GM10248 (cell line): Measurements from ENCODE around the gene DUXB.

Experiments
- CTCF ChIA-PET: fragments of 300-600 bp; sonication (Branson Sonifier 250); formaldehyde crosslinking; extraction: SDS; loops from one replicate; lab custom pipeline; 2021; ENCODE audit warnings: antibody characterized with exemption; lab: Yijun Ruan, JAX
- POLR2A ChIA-PET: fragments of 350-650 bp; sonication (Branson Sonifier 250); formaldehyde crosslinking; extraction: SDS; loops from one replicate; lab custom pipeline; 2020; ENCODE audit warnings: antibody characterized with exemption; lab: Yijun Ruan, JAX
- DNase-seq: peaks from one replicate; pipeline ENCODE4 v3.0.0; 2012; ENCODE audit errors: extremely low spot score
- TF ChIP-seq, protein P1 (sequence below): IDR thresholded peaks from 2 replicates; pipeline ENCODE4 v1.5.1; 2012; ENCODE audit warnings: mild to moderate bottlenecking, low read depth; ENCODE audit errors: extremely low read depth, missing control alignments, control extremely low read depth

Gene DUXB

DNA sequence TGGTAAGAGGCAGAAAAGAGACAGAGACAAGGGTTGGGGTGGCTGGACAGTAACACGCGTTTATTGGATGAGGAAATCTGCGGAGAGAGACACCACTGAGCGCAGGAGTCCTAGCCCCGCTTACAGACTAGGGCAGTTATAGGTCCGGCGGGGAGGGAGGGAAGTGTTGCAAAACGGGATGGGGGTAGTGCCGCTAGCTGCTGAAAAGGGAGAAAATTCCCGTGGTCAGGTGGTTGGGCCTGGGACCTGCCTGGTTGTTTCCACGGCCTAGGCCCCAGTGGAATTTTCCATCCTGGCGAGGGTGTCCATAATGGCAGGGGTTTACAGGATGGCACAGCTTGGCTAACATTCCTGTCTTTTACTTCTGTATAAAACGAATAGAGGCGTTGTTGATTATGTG lies 19.0 kb downstream of the DUXB start:
- DNase-seq: no peak
- ChIA-PET POLR2A (no interaction called here), CTCF (no interaction called here)
- TF ChIP-seq, protein P1, sequence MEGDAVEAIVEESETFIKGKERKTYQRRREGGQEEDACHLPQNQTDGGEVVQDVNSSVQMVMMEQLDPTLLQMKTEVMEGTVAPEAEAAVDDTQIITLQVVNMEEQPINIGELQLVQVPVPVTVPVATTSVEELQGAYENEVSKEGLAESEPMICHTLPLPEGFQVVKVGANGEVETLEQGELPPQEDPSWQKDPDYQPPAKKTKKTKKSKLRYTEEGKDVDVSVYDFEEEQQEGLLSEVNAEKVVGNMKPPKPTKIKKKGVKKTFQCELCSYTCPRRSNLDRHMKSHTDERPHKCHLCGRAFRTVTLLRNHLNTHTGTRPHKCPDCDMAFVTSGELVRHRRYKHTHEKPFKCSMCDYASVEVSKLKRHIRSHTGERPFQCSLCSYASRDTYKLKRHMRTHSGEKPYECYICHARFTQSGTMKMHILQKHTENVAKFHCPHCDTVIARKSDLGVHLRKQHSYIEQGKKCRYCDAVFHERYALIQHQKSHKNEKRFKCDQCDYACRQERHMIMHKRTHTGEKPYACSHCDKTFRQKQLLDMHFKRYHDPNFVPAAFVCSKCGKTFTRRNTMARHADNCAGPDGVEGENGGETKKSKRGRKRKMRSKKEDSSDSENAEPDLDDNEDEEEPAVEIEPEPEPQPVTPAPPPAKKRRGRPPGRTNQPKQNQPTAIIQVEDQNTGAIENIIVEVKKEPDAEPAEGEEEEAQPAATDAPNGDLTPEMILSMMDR: no peak

DNA sequence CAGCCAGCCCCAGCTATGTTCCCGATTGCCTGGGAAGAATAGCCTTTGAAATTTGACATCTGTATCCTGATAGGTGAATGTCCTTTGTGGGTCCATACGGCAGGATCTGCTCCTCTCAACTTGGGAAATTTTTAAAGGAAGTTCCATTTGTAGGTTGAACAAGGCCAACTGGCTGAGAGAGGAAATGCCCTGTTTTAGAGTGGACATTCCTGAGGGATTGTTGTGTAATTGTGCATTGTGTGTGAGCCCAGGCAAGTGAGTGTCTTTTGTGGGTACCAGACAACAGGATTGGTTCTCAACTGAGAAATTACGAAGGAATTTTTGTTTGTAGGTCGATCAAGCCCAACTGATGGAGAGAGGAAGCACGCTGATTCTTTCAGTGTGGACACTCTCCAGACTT lies 21.9 kb downstream of the DUXB start:
- CTCF ChIA-PET: no interaction called here
- no peak for DNase-seq
- POLR2A ChIA-PET: no interaction called here
- TF ChIP-seq, protein P1: no peak

DNA sequence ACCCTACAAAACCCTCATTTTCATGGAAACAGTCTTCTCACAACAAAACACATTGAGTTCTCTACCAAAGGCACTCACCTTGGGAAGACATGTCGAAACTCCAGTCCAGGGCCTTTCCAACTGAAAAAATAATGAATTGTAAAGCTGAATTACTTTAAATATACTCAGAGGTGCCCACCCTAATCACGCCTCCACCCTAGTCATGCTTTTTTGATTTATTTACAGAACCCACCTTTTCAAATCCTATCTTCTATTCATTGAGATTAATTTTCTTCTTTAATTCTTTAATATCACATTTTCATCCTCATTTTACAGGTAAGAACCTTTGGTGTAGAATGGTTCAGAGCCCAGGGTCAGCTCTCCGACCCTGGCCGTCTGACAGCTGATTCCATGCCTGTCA lies 24.4 kb downstream of the DUXB start, which contains the start of gene CPHXL2:
CPHXL2 (minus strand) TSS at position 101 of the 400 bp plus-strand sequence; CDS start at position 91, 10 bp downstream.
- DNase-seq: no peak
- ChIA-PET CTCF (interaction anchor here (1.1 to 1.8 kb wide), 3 partner anchors 12 to 1495 kb away, joined by 3 to 4 read pairs (median 3); no protein-coding TSS in a partner anchor), POLR2A (no interaction called here)
- TF ChIP-seq, protein P1: no peak

DNA sequence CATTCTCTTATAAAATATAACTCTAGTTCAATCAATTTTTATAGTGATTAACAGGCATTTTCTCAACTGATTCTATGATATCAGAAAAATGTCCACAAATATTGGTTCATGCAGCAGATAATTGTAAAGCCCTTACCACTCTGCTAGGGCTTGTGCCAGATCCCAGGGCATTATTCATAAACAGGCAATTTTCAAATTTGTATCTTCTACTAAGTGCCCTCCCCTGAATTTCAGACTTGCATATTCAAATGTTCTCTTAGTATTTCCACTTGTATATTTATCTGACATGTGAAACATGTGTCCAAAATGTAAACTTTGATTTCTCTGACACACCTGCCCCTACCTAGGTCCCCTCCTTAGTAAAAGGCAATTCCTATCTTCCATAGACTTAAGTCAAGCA lies 33.8 kb downstream of the DUXB start:
- ChIA-PET POLR2A (no interaction called here), CTCF (no interaction called here)
- DNase-seq: no peak
- TF ChIP-seq, protein P1: no peak

DNA sequence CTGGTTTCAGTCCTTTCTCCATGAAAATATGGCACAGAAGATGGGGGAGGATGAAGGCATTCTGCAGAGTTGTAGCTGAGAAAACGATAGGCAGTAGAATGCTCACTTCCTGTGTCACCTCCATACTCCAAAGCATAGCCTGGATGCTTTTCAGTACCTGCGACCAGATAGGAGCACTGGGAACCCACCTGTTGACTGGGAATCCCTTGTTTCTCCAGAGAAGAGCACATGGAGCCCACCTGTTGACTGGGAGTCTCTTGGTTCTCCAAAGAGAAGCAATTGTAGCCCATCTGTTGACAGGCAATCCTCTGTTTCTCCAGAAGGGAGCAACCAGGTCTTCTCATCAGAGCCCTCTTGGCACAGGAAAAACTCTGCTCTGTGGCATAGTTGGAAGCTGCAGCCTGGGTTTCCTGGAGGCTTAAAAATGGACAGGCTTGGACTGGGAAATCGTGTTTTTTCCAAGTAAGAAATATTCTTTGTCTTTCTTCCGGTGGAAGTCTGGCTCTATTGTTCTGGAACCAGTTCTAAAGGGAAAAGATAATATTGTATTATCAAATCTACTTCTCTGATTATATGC lies 40.4 kb downstream of the DUXB start:
- POLR2A ChIA-PET: no interaction called here
- CTCF ChIA-PET: no interaction called here
- TF ChIP-seq, protein P1: no peak
- no peak for DNase-seq

DNA sequence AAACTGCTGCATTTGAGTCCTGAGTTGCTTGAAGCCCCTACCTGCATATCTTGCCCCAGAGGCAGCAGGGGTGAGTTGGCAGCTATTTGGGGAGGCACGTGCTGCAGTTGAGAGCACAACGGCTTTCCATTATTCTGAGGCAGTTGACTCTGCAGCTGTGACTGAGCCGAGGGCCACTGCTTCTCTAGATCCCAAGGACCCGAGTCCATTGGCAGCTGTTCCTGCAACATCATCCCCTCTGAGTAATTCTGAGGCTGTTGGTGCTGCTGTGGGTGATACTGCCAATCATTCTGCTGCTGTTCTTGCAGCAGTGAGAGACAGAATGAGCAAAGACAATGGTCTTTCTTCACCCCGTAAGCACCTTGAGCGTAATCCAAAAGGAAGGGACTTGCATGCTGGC lies 40.9 kb downstream of the DUXB start:
- ChIA-PET POLR2A (interaction anchor here (0.9 kb wide), 1 partner anchor 13 kb away, joined by 4 read pairs; the partner anchor contains the start of genes KARS1 and TERF2IP), CTCF (interaction anchor here (1.4 kb wide), 1 partner anchor 104 kb away, joined by 5 read pairs; no protein-coding TSS in a partner anchor)
- TF ChIP-seq, protein P1: no peak
- no peak for DNase-seq
